ENCODE results near the gene ATG4D.

The ATG4D gene

GRCh38 chr19:10519421-10519820 lies 24.3 kb upstream of the ATG4D start:
- ChIA-PET CTCF (interaction anchor here (1.2 kb wide), 1 partner anchor 10 kb away, joined by 4 read pairs; no protein-coding TSS in a partner anchor), POLR2A (no interaction called here)
- Histone ChIP-seq H3K4me1 (ENCODE audit: control insufficient read depth, insufficient read depth, low read length) (peaks cover 3% of the 10 kb centered on the region; the same call in 1 of the 2 replicates), H3K36me3 (ENCODE audit: control insufficient read depth in 2 of 2, insufficient read depth in 1 of 2, low read length in 2 of 2) (peaks cover 0 to 3% of the 10 kb centered on the region in 2 experiments; a peak in 1 of 3 replicates), H3K27ac (ENCODE audit: extremely low read depth, low read depth, low read length) (no peak overlapping the region), H3K4me3 (ENCODE audit: low read depth, low read length) (no peak overlapping the region), H3K9me3 (ENCODE audit: control insufficient read depth, insufficient read depth, low read depth, low read length) (no peaks in the 10 kb centered on the region)
- no peak for TF ChIP-seq PRDM2 (tag by site-specific recombination; IDR thresholded peaks at IDR 0.05; ENCODE audit: borderline replicate concordance)

GRCh38 chr19:10520652-10521318 lies 22.9 kb upstream of the ATG4D start:
- ChIA-PET POLR2A (no interaction called here), CTCF (interaction anchor here (0.7 kb wide), 1 partner anchor 12 kb away, joined by 3 read pairs; no protein-coding TSS in a partner anchor)
- TF ChIP-seq ZNF311 (tag by site-specific recombination; IDR thresholded peaks at IDR 0.05; ENCODE audit: borderline replicate concordance), result no peak
- no peak for TF ChIP-seq GLIS2 (tag by site-specific recombination; IDR thresholded peaks at IDR 0.05)
- TF ChIP-seq ZNF549 (tag by site-specific recombination; IDR thresholded peaks at IDR 0.05), result no peak
- TF ChIP-seq ZNF792 (tag by site-specific recombination; IDR thresholded peaks at IDR 0.05), result peak; percentile 85; the same call in 1 of the 2 replicates
- TF ChIP-seq ZIC2 (tag by site-specific recombination; IDR thresholded peaks at IDR 0.05), result peak; percentile 74
- 0 out of 2 replicates have a peak, but pooled peaks have one; percentile 16 for TF ChIP-seq ZNF600 (tag by site-specific recombination; IDR thresholded peaks at IDR 0.05)
- no peak for TF ChIP-seq ZNF555 (tag by site-specific recombination; conservative IDR thresholded peaks at IDR 0.05)
- no peak for TF ChIP-seq ZNF521 (tag by site-specific recombination; IDR thresholded peaks at IDR 0.05)
- TF ChIP-seq ZNF121 (tag by site-specific recombination; IDR thresholded peaks at IDR 0.05), result 0 out of 2 replicates have a peak, but pooled peaks have one; percentile 51
- no peak for TF ChIP-seq ZXDB (tag by site-specific recombination; IDR thresholded peaks at IDR 0.05)
- TF ChIP-seq ZNF621 (tag by site-specific recombination; IDR thresholded peaks at IDR 0.05), result no peak
- no peak for TF ChIP-seq GLIS1 (tag by site-specific recombination; IDR thresholded peaks at IDR 0.05)
- Histone ChIP-seq H3K36me3 (ENCODE audit: control insufficient read depth in 2 of 2, insufficient read depth in 1 of 2, low read length in 2 of 2) (no peaks in the 10 kb centered on the region), H3K27ac (ENCODE audit: extremely low read depth, low read depth, low read length) (no peak overlapping the region), H3K4me1 (ENCODE audit: control insufficient read depth, insufficient read depth, low read length) (peaks cover 3% of the 10 kb centered on the region; the same call in 1 of the 2 replicates), H3K9me3 (ENCODE audit: control insufficient read depth, insufficient read depth, low read depth, low read length) (no peaks in the 10 kb centered on the region), H3K4me3 (ENCODE audit: low read depth, low read length) (no peak overlapping the region)

DNA sequence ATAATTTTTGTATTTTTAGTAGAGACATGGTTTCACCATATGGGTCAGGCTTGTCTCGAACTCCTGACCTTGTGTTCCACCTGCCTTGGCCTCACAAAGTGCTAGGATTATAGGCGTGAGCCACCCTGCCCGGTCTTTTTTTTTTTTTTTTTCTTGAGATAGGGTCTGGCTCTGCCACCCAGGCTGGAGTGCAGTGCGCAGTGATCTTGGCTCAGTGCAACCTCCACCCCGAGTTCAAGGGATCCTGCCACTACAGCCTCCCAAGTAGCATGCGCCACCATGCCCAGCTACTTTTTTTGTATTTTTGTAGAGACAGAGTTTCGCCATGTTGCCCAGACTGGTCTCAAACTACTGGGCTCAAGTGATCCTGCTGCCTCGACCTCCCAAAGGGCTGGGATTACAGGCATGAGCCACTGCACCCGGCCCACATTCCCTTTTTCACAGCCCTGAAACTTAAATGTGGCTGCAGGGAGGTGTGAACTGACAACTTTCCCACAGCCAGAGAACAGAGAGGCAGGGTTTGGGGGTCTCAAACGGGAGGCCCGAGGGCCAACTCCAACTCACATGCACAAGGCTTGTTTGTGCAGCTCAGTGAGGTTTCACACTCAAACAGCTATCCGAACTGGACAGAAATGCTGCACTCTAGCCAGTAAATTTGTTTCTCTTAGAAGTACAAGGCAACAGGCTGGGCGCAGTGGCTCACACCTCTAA lies 22.1 kb upstream of the ATG4D start:
- CTCF ChIA-PET, result interaction anchor here (1.1 to 1.2 kb wide), 2 partner anchors 11 to 105 kb away, joined by 3 to 4 read pairs; no protein-coding TSS in a partner anchor

More for the DNA sequence above, 22.1 kb upstream of the ATG4D start:
- Histone ChIP-seq H3K27ac (ENCODE audit: extremely low read depth, low read depth, low read length) (no peak overlapping the region), H3K4me1 (ENCODE audit: control insufficient read depth, insufficient read depth, low read length) (peaks cover 3% of the 10 kb centered on the region; the same call in 1 of the 2 replicates), H3K4me3 (ENCODE audit: low read depth, low read length) (no peak overlapping the region), H3K36me3 (ENCODE audit: control insufficient read depth in 2 of 2, insufficient read depth in 1 of 2, low read length in 2 of 2) (no peaks in the 10 kb centered on the region), H3K9me3 (ENCODE audit: control insufficient read depth, insufficient read depth, low read depth, low read length) (no peaks in the 10 kb centered on the region)
- POLR2A ChIA-PET, result no interaction called here
- TF ChIP-seq OSR2 (tag by site-specific recombination; IDR thresholded peaks at IDR 0.05), result no peak
- TF ChIP-seq, protein P1, sequence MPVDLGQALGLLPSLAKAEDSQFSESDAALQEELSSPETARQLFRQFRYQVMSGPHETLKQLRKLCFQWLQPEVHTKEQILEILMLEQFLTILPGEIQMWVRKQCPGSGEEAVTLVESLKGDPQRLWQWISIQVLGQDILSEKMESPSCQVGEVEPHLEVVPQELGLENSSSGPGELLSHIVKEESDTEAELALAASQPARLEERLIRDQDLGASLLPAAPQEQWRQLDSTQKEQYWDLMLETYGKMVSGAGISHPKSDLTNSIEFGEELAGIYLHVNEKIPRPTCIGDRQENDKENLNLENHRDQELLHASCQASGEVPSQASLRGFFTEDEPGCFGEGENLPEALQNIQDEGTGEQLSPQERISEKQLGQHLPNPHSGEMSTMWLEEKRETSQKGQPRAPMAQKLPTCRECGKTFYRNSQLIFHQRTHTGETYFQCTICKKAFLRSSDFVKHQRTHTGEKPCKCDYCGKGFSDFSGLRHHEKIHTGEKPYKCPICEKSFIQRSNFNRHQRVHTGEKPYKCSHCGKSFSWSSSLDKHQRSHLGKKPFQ (tag by site-specific recombination; IDR thresholded peaks at IDR 0.05), result peak; percentile 60
- TF ChIP-seq ZFHX2 (tag by site-specific recombination; conservative IDR thresholded peaks at IDR 0.05), result no peak
- no peak for TF ChIP-seq ZNF404 (tag by site-specific recombination; IDR thresholded peaks at IDR 0.05)
